ENCODE measurements around the gene MAPT.

MAPT gene

GRCh38 chr17:45939395-45939794, 45.0 kb downstream of the MAPT start:
- TF ChIP-seq, protein P1, sequence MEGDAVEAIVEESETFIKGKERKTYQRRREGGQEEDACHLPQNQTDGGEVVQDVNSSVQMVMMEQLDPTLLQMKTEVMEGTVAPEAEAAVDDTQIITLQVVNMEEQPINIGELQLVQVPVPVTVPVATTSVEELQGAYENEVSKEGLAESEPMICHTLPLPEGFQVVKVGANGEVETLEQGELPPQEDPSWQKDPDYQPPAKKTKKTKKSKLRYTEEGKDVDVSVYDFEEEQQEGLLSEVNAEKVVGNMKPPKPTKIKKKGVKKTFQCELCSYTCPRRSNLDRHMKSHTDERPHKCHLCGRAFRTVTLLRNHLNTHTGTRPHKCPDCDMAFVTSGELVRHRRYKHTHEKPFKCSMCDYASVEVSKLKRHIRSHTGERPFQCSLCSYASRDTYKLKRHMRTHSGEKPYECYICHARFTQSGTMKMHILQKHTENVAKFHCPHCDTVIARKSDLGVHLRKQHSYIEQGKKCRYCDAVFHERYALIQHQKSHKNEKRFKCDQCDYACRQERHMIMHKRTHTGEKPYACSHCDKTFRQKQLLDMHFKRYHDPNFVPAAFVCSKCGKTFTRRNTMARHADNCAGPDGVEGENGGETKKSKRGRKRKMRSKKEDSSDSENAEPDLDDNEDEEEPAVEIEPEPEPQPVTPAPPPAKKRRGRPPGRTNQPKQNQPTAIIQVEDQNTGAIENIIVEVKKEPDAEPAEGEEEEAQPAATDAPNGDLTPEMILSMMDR (IDR thresholded peaks at IDR 0.05; ENCODE audit: low read depth, low read length): no peak
- DNase-seq (ENCODE audit: low read depth in 2 of 2): no peak
- H3K4me3 ChIP-seq (replicated peaks in 1 of 2; ENCODE audit: low read depth in 2 of 2, low read length in 2 of 2): no peak overlapping the region

- TF ChIP-seq, protein P1 (IDR thresholded peaks at IDR 0.05; ENCODE audit: low read depth, low read length): no peak
- no peak overlapping the region for H3K4me3 ChIP-seq (replicated peaks in 1 of 2; ENCODE audit: low read depth in 2 of 2, low read length in 2 of 2)
- no peak for DNase-seq (ENCODE audit: low read depth in 2 of 2)
Observed at GRCh38 chr17:45940293-45940692, 45.9 kb downstream of the MAPT start.

GRCh38 chr17:45940826-45941225, 46.5 kb downstream of the MAPT start:
- DNase-seq (ENCODE audit: low read depth in 2 of 2): peak in 1 of 2 donors; percentile 13
- no peak overlapping the region for H3K4me3 ChIP-seq (replicated peaks in 1 of 2; ENCODE audit: low read depth in 2 of 2, low read length in 2 of 2)
- TF ChIP-seq, protein P1 (IDR thresholded peaks at IDR 0.05; ENCODE audit: low read depth, low read length): no peak

DNA sequence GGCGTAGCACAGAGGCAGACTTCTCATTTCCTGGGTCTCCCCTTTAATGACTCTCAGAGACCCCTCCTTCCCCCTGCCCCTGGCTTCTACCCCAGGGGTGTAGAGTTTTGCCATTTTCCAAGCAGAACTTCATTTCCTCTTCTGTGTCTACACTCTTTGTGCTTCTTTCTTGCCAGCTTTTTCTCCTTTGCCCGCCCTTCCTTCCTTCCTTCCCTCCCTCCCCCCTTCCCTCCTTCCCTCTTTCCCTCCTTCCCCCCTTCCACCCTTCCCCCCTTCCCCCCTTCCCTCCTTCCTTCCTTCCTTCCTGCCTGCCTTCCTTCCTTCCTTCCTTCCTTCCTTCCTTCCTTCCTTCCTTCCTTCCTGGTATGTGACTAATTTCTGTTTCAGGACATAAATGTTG, 47.0 kb downstream of the MAPT start:
- TF ChIP-seq, protein P1 (IDR thresholded peaks at IDR 0.05; ENCODE audit: low read depth, low read length): no peak
- DNase-seq (ENCODE audit: low read depth in 2 of 2): no peak
- no peak overlapping the region for H3K4me3 ChIP-seq (replicated peaks in 1 of 2; ENCODE audit: low read depth in 2 of 2, low read length in 2 of 2)

DNA sequence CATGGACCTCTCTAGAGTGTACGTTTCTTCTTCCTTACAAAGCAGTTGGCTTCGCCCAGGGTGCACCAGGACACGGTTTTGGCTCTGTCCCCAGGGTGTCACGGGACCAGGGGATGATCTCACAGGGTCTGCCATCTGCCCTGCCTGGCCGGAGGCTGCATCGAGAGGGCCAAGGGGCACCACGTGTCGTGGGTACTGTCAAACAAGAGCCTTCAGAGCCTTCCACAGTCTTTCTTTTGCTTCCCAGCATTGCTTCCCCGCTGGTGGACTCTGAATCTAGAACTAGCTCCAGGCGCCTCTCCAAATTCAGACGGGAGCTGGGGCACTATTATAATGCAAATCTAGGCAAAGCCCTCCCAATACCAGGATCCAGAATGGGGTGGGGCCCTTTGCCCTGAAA, 47.9 kb downstream of the MAPT start:
- TF ChIP-seq, protein P1 (IDR thresholded peaks at IDR 0.05; ENCODE audit: low read depth, low read length): no peak
- peak; percentile 6 to 26 for DNase-seq (ENCODE audit: low read depth in 2 of 2)
- no peak overlapping the region for H3K4me3 ChIP-seq (replicated peaks in 1 of 2; ENCODE audit: low read depth in 2 of 2, low read length in 2 of 2)

DNA sequence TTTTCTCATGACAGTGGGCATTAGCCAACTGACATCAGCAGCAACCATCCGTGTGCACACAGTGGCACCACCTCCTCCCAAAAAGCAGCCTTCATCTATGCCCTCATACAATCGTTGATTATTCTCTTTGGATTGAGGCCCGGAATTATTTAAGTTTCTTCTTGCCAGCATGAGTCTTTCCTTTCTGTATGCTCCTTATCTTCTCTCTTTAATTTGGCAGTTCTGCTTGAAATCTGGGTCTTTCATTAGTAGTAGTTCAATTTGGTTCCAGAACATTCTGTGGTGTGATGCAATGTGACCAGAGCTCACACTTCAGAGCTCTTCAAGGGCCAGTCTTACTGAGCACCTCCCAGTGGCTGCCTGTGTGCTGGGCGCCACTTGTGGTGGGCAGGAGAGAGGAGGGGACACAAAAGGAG, 52.5 kb downstream of the MAPT start:
- H3K4me3 ChIP-seq (replicated peaks in 1 of 2; ENCODE audit: low read depth in 2 of 2, low read length in 2 of 2): no peak overlapping the region
- DNase-seq (ENCODE audit: low read depth in 2 of 2): peak in 1 of 2 donors; percentile 70
- TF ChIP-seq, protein P1 (IDR thresholded peaks at IDR 0.05; ENCODE audit: low read depth, low read length): no peak

DNA sequence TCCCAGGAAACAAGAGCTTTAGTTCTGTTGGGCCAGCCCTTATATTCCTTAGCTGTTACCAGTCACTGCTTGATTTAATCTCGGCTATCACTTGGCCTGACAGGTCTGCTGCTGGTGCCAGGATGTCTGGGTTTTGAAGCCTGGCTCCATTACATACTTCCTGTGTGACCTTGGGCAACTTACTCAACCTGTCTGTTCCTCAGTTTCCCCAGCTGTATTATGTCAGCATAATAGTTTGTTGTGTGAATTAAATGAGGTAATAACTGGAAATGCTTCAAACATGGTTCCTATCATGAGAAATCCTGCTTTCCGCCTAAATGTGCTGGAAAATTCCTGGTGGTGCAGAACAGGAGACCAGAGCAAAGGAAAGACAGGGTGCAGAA, 54.1 kb downstream of the MAPT start:
- no peak overlapping the region for H3K4me3 ChIP-seq (replicated peaks in 1 of 2; ENCODE audit: low read depth in 2 of 2, low read length in 2 of 2)
- TF ChIP-seq, protein P1 (IDR thresholded peaks at IDR 0.05; ENCODE audit: low read depth, low read length): no peak
- peak in 1 of 2 donors; percentile 2 for DNase-seq (ENCODE audit: low read depth in 2 of 2)
